Esophagus muscularis mucosa (tissue), 4 donors: Measurements from ENCODE around the gene RGS1.

Experiments
- EP300 ChIP-seq: sonication (generic); formaldehyde crosslinking; IDR thresholded peaks from one replicate; pipeline ENCODE4 v1.6.1; 2017; ENCODE audit warnings: antibody characterized with exemption
- POLR2AphosphoS5 ChIP-seq, 2 donors: sonication (generic); formaldehyde crosslinking; IDR thresholded peaks; one replicate each; pipeline ENCODE4 v1.6.1; 2017; ENCODE audit warnings: antibody characterized with exemption in 2 of 2
- TF ChIP-seq, protein P1 (sequence below), 3 experiments: fragments of 200-600 bp in 2 of 3; fragments of 450-650 bp in 1 of 3; sonication (generic) in 2 of 3; IDR thresholded peaks; one replicate each; pipeline ENCODE4 v1.5.1; 2017 to 2019; ENCODE audit warnings: antibody characterized with exemption in 3 of 3, mild to moderate bottlenecking in 2 of 3, moderate library complexity in 1 of 3

GRCh38 chr1:192579010-192579738 lies 3.6 kb downstream of the RGS1 start:
- peak; percentile 66 to 82 for TF ChIP-seq POLR2AphosphoS5 (IDR thresholded peaks at IDR 0.05)
- TF ChIP-seq, protein P1, sequence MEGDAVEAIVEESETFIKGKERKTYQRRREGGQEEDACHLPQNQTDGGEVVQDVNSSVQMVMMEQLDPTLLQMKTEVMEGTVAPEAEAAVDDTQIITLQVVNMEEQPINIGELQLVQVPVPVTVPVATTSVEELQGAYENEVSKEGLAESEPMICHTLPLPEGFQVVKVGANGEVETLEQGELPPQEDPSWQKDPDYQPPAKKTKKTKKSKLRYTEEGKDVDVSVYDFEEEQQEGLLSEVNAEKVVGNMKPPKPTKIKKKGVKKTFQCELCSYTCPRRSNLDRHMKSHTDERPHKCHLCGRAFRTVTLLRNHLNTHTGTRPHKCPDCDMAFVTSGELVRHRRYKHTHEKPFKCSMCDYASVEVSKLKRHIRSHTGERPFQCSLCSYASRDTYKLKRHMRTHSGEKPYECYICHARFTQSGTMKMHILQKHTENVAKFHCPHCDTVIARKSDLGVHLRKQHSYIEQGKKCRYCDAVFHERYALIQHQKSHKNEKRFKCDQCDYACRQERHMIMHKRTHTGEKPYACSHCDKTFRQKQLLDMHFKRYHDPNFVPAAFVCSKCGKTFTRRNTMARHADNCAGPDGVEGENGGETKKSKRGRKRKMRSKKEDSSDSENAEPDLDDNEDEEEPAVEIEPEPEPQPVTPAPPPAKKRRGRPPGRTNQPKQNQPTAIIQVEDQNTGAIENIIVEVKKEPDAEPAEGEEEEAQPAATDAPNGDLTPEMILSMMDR (IDR thresholded peaks at IDR 0.05): no peak
- no peak for TF ChIP-seq EP300
